Breast epithelium (tissue), 4 donors: ENCODE data around the gene PLPP2. TPM values are rescaled to one million over a fixed set of nuclear protein-coding genes. Genes with fewer than 3 reads are reported as not detected.
"Not testable (repeated sequence)": the region's sequence is repeated elsewhere in the genome, so short reads cannot be mapped to it uniquely, and the experiment has no call there.

Experiments
- DNase-seq, 2 donors: peaks; one replicate each; pipeline ENCODE4 v3.0.0-alpha.2; 2019; ENCODE audit warnings: low spot score in 2 of 2
- H3K27ac ChIP-seq, 2 donors: fragments of 200-600 bp; sonication (generic) in 1 of 2; one replicate each; pipeline ENCODE4 v1.5.1; 2016 to 2019; ENCODE audit warnings: mild to moderate bottlenecking in 1 of 2
- H3K27me3 ChIP-seq, 2 donors: fragments of 200-600 bp; sonication (generic) in 1 of 2; one replicate each; pipeline versions ENCODE4 v1.5.1 to v1.6.0; 2017 to 2019; ENCODE audit warnings: control low read depth in 1 of 2, mild to moderate bottlenecking in 1 of 2
- H3K36me3 ChIP-seq: fragments of 200-600 bp; one replicate; pipeline ENCODE4 v1.5.1; 2019
- H3K4me1 ChIP-seq, 2 donors: fragments of 200-600 bp; sonication (generic); one replicate each; pipeline ENCODE4 v1.5.1; 2016 to 2019; ENCODE audit warnings: control low read depth in 1 of 2
- H3K4me3 ChIP-seq, 3 donors: fragments of 200-600 bp; sonication (generic); 1 replicate in 2 of 3; 2 replicates in 1 of 3; pipeline ENCODE4 v1.5.1; 2016 to 2019; ENCODE audit warnings: mild to moderate bottlenecking in 3 of 3, moderate library complexity in 2 of 3
- H3K9me3 ChIP-seq, 2 donors: fragments of 200-600 bp; sonication (generic) in 1 of 2; one replicate each; pipeline ENCODE4 v1.5.1; 2016 to 2019; ENCODE audit warnings: control low read depth in 1 of 2
- CTCF ChIP-seq, 3 donors: fragments of 450-650 bp; IDR thresholded peaks; one replicate each; pipeline ENCODE4 v1.5.1; 2016 to 2017; ENCODE audit warnings: antibody characterized with exemption in 3 of 3, mild to moderate bottlenecking in 3 of 3, moderate library complexity in 3 of 3
- POLR2A ChIP-seq: fragments of 450-650 bp; IDR thresholded peaks from one replicate; pipeline ENCODE4 v1.6.1; 2016; ENCODE audit warnings: antibody characterized with exemption, mild to moderate bottlenecking, moderate library complexity
- POLR2AphosphoS5 ChIP-seq, 3 donors: sonication (generic); formaldehyde crosslinking; IDR thresholded peaks; one replicate each; pipeline ENCODE4 v1.6.1; 2017; ENCODE audit warnings: antibody characterized with exemption in 3 of 3
- intact Hi-C: fragments of 100-400 bp; cut with DNase I; formaldehyde crosslinking; loops from one replicate; pipeline ENCODE4 v1.15.1; 2023; ENCODE audit warnings: low total_unique reads
- total RNA-seq, 3 donors: library from RNA; depleted of rRNA; stranded (reverse); fragments of >200 nt; gene quantifications; one replicate each; pipeline ENCODE4 v1.1.0, GENCODE V29; 2016

Gene PLPP2
- total RNA-seq, 3 donors from 2014 or later, result 0.48 to 166 (median 120) TPM

GRCh38 chr19:271856-272255 is 19.3 kb downstream of the PLPP2 start:
- TF ChIP-seq POLR2AphosphoS5 (IDR thresholded peaks at IDR 0.05) (no peak), POLR2A (no peak), CTCF (IDR thresholded peaks at IDR 0.05) (no peak)
- Histone ChIP-seq H3K9me3 (no peaks in the 10 kb centered on the region), H3K36me3 (no peaks in the 10 kb centered on the region), H3K27me3 (no peaks in the 10 kb centered on the region), H3K4me1 (no peaks in the 10 kb centered on the region), H3K4me3 (no peak overlapping the region), H3K27ac (no peak overlapping the region)
- DNase-seq, result no peak
- intact Hi-C loops, result no loop called here

GRCh38 chr19:270766-271318 is 20.4 kb downstream of the PLPP2 start:
- H3K9me3 ChIP-seq, DNase-seq, H3K4me1 ChIP-seq, H3K36me3 ChIP-seq, H3K4me3 ChIP-seq, H3K27ac ChIP-seq, intact Hi-C loops, H3K27me3 ChIP-seq: not testable (repeated sequence)

GRCh38 chr19:269241-269640 is 22.0 kb downstream of the PLPP2 start:
- no peak for TF ChIP-seq POLR2AphosphoS5 (IDR thresholded peaks at IDR 0.05)
- Histone ChIP-seq H3K9me3 (no peaks in the 10 kb centered on the region), H3K4me3 (no peak overlapping the region), H3K4me1 (no peaks in the 10 kb centered on the region), H3K27ac (no peak overlapping the region), H3K36me3 (no peaks in the 10 kb centered on the region), H3K27me3 (no peaks in the 10 kb centered on the region)
- no peak for DNase-seq
- intact Hi-C loops, result no loop called here

GRCh38 chr19:262125-262524 is 29.1 kb downstream of the PLPP2 start:
- H3K36me3 ChIP-seq, result no peaks in the 10 kb centered on the region
- no peaks in the 10 kb centered on the region for H3K4me1 ChIP-seq
- no peaks in the 10 kb centered on the region for H3K9me3 ChIP-seq
- no peak for DNase-seq
- H3K4me3 ChIP-seq, result no peak overlapping the region
- intact Hi-C loops, result no loop called here
- TF ChIP-seq POLR2AphosphoS5 (IDR thresholded peaks at IDR 0.05) (no peak), POLR2A (no peak), CTCF (IDR thresholded peaks at IDR 0.05) (no peak)
- no peaks in the 10 kb centered on the region for H3K27me3 ChIP-seq
- no peak overlapping the region for H3K27ac ChIP-seq

GRCh38 chr19:256804-257203 is 34.4 kb downstream of the PLPP2 start:
- intact Hi-C loops, DNase-seq, H3K4me1 ChIP-seq, H3K27ac ChIP-seq, H3K9me3 ChIP-seq, H3K4me3 ChIP-seq, H3K27me3 ChIP-seq, H3K36me3 ChIP-seq: not testable (repeated sequence)

- H3K36me3 ChIP-seq, H3K4me3 ChIP-seq, H3K9me3 ChIP-seq, H3K4me1 ChIP-seq, H3K27me3 ChIP-seq, H3K27ac ChIP-seq, intact Hi-C loops, DNase-seq: not testable (repeated sequence)
These were observed 38.6 kb downstream of the PLPP2 start for GRCh38 chr19:252421-253186.

- no peaks in the 10 kb centered on the region for H3K36me3 ChIP-seq
- H3K27me3 ChIP-seq, result no peaks in the 10 kb centered on the region
- H3K27ac ChIP-seq, result no peak overlapping the region
- intact Hi-C loops, result no loop called here
- no peak overlapping the region for H3K4me3 ChIP-seq
- no peaks in the 10 kb centered on the region for H3K9me3 ChIP-seq
- DNase-seq, result no peak
- TF ChIP-seq CTCF (IDR thresholded peaks at IDR 0.05) (no peak), POLR2AphosphoS5 (IDR thresholded peaks at IDR 0.05) (no peak), POLR2A (no peak)
- H3K4me1 ChIP-seq, result no peaks in the 10 kb centered on the region
These were observed 44.7 kb downstream of the PLPP2 start for GRCh38 chr19:246551-246950.

- intact Hi-C loops, H3K27me3 ChIP-seq, H3K36me3 ChIP-seq, H3K9me3 ChIP-seq, H3K27ac ChIP-seq, H3K4me1 ChIP-seq, DNase-seq: not testable (repeated sequence)
- H3K4me3 ChIP-seq, result peak overlapping the region in 2 of 3 donors; percentile 23 to 52
These were observed 45.3 kb downstream of the PLPP2 start for GRCh38 chr19:245900-246299.
